Nephron (organoid): Measurements from ENCODE around the gene KIFC3.

ENCODE experiments used
- H3K27ac Mint-ChIP-seq, 3 experiments: 2 replicates each; pipeline ENCODE4 v1.8.0; 2020; ENCODE audit warnings: mixed read lengths in 3 of 3, mild to moderate bottlenecking in 2 of 3, moderate library complexity in 1 of 3
- H3K27me3 Mint-ChIP-seq: 2 replicates; pipeline ENCODE4 v1.8.0; 2021; ENCODE audit warnings: low read depth, mild to moderate bottlenecking, moderate library complexity, mixed read lengths
- H3K36me3 Mint-ChIP-seq: 2 replicates; pipeline ENCODE4 v1.8.0; 2020; ENCODE audit warnings: low read depth, mixed read lengths
- H3K4me1 Mint-ChIP-seq: 2 replicates; pipeline ENCODE4 v1.8.0; 2020; ENCODE audit warnings: mixed read lengths
- H3K4me3 Mint-ChIP-seq, 3 experiments: 2 replicates each; pipeline ENCODE4 v1.8.0; 2020; ENCODE audit warnings: mild to moderate bottlenecking in 3 of 3, mixed read lengths in 3 of 3, moderate library complexity in 2 of 3
- H3K9me3 Mint-ChIP-seq: 2 replicates; pipeline ENCODE4 v1.8.0; 2020; ENCODE audit warnings: mixed read lengths
- CTCF ChIP-seq, 3 experiments: fragments of 200-600 bp; sonication (generic); IDR thresholded peaks; one replicate each; pipeline ENCODE4 v1.5.0; 2021; ENCODE audit warnings: antibody characterized with exemption in 3 of 3; ENCODE audit not compliant: unreplicated experiment in 3 of 3

KIFC3 gene

GRCh38 chr16:57804111-57804837 lies 2.0 kb upstream of the KIFC3 start:
- no peak for TF ChIP-seq CTCF (IDR thresholded peaks at IDR 0.05; ENCODE audit: unreplicated experiment in 3 of 3)
- H3K36me3 Mint-ChIP-seq: no peaks in the 10 kb centered on the region
- peaks cover 60% of the 10 kb centered on the region for H3K4me1 Mint-ChIP-seq
- H3K27me3 Mint-ChIP-seq: peaks cover 15% of the 10 kb centered on the region
- peak overlapping the region in 2 of 3 experiments; percentile 82 to 87 for H3K27ac Mint-ChIP-seq
- no peaks in the 10 kb centered on the region for H3K9me3 Mint-ChIP-seq
- H3K4me3 Mint-ChIP-seq: no peak overlapping the region

GRCh38 chr16:57803134-57803990 lies 1.1 kb upstream of the KIFC3 start:
- no peak for TF ChIP-seq CTCF (IDR thresholded peaks at IDR 0.05; ENCODE audit: unreplicated experiment in 3 of 3)
- H3K27me3 Mint-ChIP-seq: peaks cover 15% of the 10 kb centered on the region
- peaks cover 65% of the 10 kb centered on the region for H3K4me1 Mint-ChIP-seq
- H3K27ac Mint-ChIP-seq: peak overlapping the region; percentile 82 to 92 (median 87)
- H3K4me3 Mint-ChIP-seq: peak overlapping the region; percentile 82 to 94 (median 85)
- H3K9me3 Mint-ChIP-seq: no peaks in the 10 kb centered on the region
- H3K36me3 Mint-ChIP-seq: no peaks in the 10 kb centered on the region

- Mint-ChIP-seq H3K4me3 (peak overlapping the region; percentile 75 to 81 (median 76)), H3K4me1 (peaks cover 65% of the 10 kb centered on the region), H3K27me3 (peaks cover 12% of the 10 kb centered on the region), H3K9me3 (no peaks in the 10 kb centered on the region), H3K27ac (peak overlapping the region in 2 of 3 experiments; percentile 30 to 90), H3K36me3 (no peaks in the 10 kb centered on the region)
- TF ChIP-seq CTCF (IDR thresholded peaks at IDR 0.05; ENCODE audit: unreplicated experiment in 3 of 3): no peak
Measured at GRCh38 chr16:57801809-57802340, 416 bp downstream of the KIFC3 start.

DNA sequence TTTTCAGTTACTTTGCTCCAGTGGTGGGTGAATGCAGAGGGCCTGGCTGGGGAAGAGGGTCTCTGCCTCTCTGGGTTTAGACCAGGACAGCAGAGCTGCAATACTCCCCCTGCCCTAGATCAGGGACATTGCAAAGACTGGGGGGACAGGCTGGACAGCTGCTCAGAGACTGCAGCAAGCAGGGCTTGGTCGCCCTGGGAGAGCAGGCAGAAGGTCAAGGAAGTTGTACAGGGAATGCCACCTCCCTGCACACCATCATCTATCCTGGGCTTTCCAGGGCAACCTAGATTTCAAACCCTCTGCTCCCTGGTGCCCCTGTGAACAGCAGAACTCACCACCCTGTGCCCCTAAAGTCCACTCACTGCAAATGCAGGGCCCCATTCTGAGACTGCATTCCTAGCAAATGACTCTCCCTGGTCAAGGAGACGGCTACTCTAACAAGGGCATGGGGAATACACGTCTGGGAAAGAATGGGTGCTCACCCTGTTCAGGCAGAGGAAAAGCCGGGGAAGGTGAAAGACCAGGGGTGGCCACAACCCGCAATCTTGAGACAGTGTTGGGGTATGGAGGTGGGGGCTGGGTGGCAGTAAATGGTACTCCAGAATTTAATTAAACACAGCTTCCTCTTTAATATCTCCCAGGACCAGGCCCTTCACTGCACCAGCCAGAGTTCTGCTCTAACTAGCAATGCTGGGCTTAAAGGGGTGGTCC lies 1.0 kb downstream of the KIFC3 start:
- peaks cover 62% of the 10 kb centered on the region for H3K4me1 Mint-ChIP-seq
- H3K36me3 Mint-ChIP-seq: no peaks in the 10 kb centered on the region
- peak overlapping the region; percentile 75 to 81 (median 76) for H3K4me3 Mint-ChIP-seq
- no peaks in the 10 kb centered on the region for H3K9me3 Mint-ChIP-seq
- peaks cover 14% of the 10 kb centered on the region for H3K27me3 Mint-ChIP-seq
- H3K27ac Mint-ChIP-seq: peak overlapping the region; percentile 7 to 90 (median 30)
- TF ChIP-seq CTCF (IDR thresholded peaks at IDR 0.05; ENCODE audit: unreplicated experiment in 3 of 3): no peak

- peak overlapping the region; percentile 75 to 81 (median 76) for H3K4me3 Mint-ChIP-seq
- TF ChIP-seq CTCF (IDR thresholded peaks at IDR 0.05; ENCODE audit: unreplicated experiment in 3 of 3): no peak
- no peaks in the 10 kb centered on the region for H3K9me3 Mint-ChIP-seq
- peak overlapping the region; percentile 7 to 90 (median 30) for H3K27ac Mint-ChIP-seq
- no peaks in the 10 kb centered on the region for H3K36me3 Mint-ChIP-seq
- H3K27me3 Mint-ChIP-seq: peaks cover 14% of the 10 kb centered on the region
- peaks cover 59% of the 10 kb centered on the region for H3K4me1 Mint-ChIP-seq
Measured at GRCh38 chr16:57800200-57801097, 1.8 kb downstream of the KIFC3 start.
